Panc1 (cell line): ENCODE results near the gene FRYL. TPM values are rescaled to one million over a fixed set of nuclear protein-coding genes. Genes with fewer than 3 reads are reported as not detected.

Experiments used
- ATAC-seq: fragments of 200-7000 bp; cut with Tn5 transposase; 2 replicates; pipeline ENCODE4 v1.9.1; 2020; ENCODE audit warnings: mild to moderate bottlenecking, moderate library complexity
- BruUV-seq: library from RNA; stranded (reverse); fragments of 400-500 nt; replicated peaks from 2 replicates; lab custom pipeline; 2021; lab: Mats Ljungman, UMichigan
- CTCF ChIA-PET: fragments of 300-600 bp; sonication (Branson Sonifier 250); formaldehyde crosslinking; loops from one replicate; lab custom pipeline; 2022; ENCODE audit warnings: antibody characterized with exemption; lab: Charles Lee
- POLR2A ChIA-PET: fragments of 300-600 bp; sonication (Branson Sonifier 250); formaldehyde crosslinking; loops from one replicate; lab custom pipeline; 2022; ENCODE audit warnings: antibody characterized with exemption; lab: Charles Lee
- DNase-seq: peaks from one replicate; pipeline ENCODE4 v3.0.0-alpha.2; 2010; ENCODE audit warnings: low read depth, low spot score
- H3K27ac ChIP-seq: 2 replicates; pipeline ENCODE4 v1.5.1; 2011; ENCODE audit warnings: mild to moderate bottlenecking, low read length, inconsistent platforms
- H3K27me3 ChIP-seq: fragments of 200-500 bp; sonication (Bioruptor generic); 2 replicates; pipeline ENCODE4 v1.6.0; 2014; ENCODE audit warnings: low read length, inconsistent platforms; ENCODE audit not compliant: control insufficient read depth, insufficient read depth
- H3K36me3 ChIP-seq: fragments of 200-500 bp; sonication (Bioruptor generic); 2 replicates; pipeline ENCODE4 v1.5.1; 2014; ENCODE audit warnings: inconsistent platforms, mild to moderate bottlenecking, low read length, moderate library complexity; ENCODE audit not compliant: control insufficient read depth, insufficient read depth
- H3K4me1 ChIP-seq: 2 replicates; pipeline ENCODE4 v1.5.1; 2011; ENCODE audit warnings: inconsistent platforms, mild to moderate bottlenecking, low read length, moderate library complexity; ENCODE audit not compliant: control insufficient read depth, insufficient read depth
- H3K4me3 ChIP-seq, 2 experiments: 2 replicates each; pipeline ENCODE4 v1.5.1; 2011 to 2012; ENCODE audit warnings: low read depth in 2 of 2, low read length in 2 of 2, mild to moderate bottlenecking in 2 of 2, inconsistent platforms in 1 of 2, moderate library complexity in 1 of 2
- H3K9me3 ChIP-seq: fragments of 200-500 bp; sonication (Bioruptor generic); 2 replicates; pipeline ENCODE4 v1.5.1; 2014; ENCODE audit warnings: low read depth, mild to moderate bottlenecking, inconsistent platforms, low read length, moderate library complexity; ENCODE audit not compliant: control insufficient read depth, insufficient read depth
- CTCF ChIP-seq: fragments of 450-650 bp; IDR thresholded peaks from 2 replicates; pipeline ENCODE4 v1.5.1; 2017; ENCODE audit warnings: mild to moderate bottlenecking
- POLR2AphosphoS5 ChIP-seq: IDR thresholded peaks from 2 replicates; pipeline ENCODE4 v1.6.1; 2012; ENCODE audit warnings: mild to moderate bottlenecking, low read depth, low read length, moderate library complexity
- REST ChIP-seq, 2 experiments: IDR thresholded peaks; 2 replicates each; pipeline ENCODE4 v1.6.1; 2011 to 2012; ENCODE audit warnings: low read depth in 2 of 2, control low read depth in 1 of 2, low read length in 1 of 2, mild to moderate bottlenecking in 1 of 2, moderate library complexity in 1 of 2; ENCODE audit not compliant: insufficient read depth in 1 of 2
- SIN3A ChIP-seq: IDR thresholded peaks from 2 replicates; pipeline ENCODE4 v1.6.1; 2012; ENCODE audit warnings: low read depth, mild to moderate bottlenecking, low read length, moderate library complexity, borderline replicate concordance; ENCODE audit not compliant: insufficient read depth
- TCF7L2 ChIP-seq: IDR thresholded peaks from 2 replicates; pipeline ENCODE4 v1.6.1; 2011; ENCODE audit warnings: mild to moderate bottlenecking, low read depth, low read length, inconsistent platforms
- in situ Hi-C: cut with HindIII; loops from 2 replicates; pipeline ENCODE4 v1.10.0; 2016; ENCODE audit warnings: low sequenced_read_pairs, low pct_unique_long_range_greater_than_20kb
- intact Hi-C: fragments of 100-400 bp; cut with micrococcal nuclease; formaldehyde crosslinking; loops from one replicate; pipeline ENCODE4 v1.10.0; 2022; ENCODE audit not compliant: unreplicated experiment
- total RNA-seq: library from RNA; stranded (reverse); gene quantifications from one replicate; pipeline ENCODE4 v1.2.1, GENCODE V29; 2021; ENCODE audit not compliant: unreplicated experiment

The FRYL gene
- total RNA-seq, 1 experiment from 2014 or later, result 47.5 TPM

DNA sequence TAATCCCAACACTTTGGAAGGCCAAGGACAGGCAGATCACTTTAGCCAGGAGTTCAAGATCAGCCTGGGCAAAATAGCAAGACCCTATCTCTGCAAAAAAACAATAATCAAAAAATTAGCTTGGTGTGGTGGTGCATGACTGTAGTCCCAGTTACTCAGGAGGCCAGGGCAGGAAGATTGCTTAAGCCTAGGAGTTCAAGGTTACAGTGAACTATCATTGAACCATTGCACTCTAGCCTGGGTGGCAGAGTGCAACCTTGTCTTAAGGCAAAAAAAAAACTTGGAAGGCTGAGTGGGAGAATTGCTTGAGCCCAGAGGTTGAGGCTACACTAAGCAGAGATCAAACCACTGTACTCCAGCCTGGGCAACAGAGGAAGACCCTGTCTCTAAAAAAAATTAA lies 5.2 kb upstream of the FRYL start:
- no peak for ATAC-seq
- no TSS peak for BruUV-seq
- H3K27me3 ChIP-seq, result no peaks in the 10 kb centered on the region
- in situ Hi-C loops, result no loop called here
- H3K9me3 ChIP-seq, result no peaks in the 10 kb centered on the region
- H3K36me3 ChIP-seq, result no peaks in the 10 kb centered on the region; the same call in 1 of the 2 replicates
- no peak overlapping the region for H3K4me3 ChIP-seq
- ChIA-PET CTCF (no interaction called here), POLR2A (no interaction called here)
- intact Hi-C loops, result no loop called here
- H3K27ac ChIP-seq, result no peak overlapping the region
- H3K4me1 ChIP-seq, result no peaks in the 10 kb centered on the region; the same call in 1 of the 2 replicates
- DNase-seq, result no peak
- TF ChIP-seq TCF7L2, result no peak
- no peak for TF ChIP-seq POLR2AphosphoS5
- no peak for TF ChIP-seq REST (IDR thresholded peaks at IDR 0.05; ENCODE audit: insufficient read depth in 1 of 2, low read depth in 2 of 2, low read length in 1 of 2)
- no peak for TF ChIP-seq SIN3A
- no peak for TF ChIP-seq CTCF

DNA sequence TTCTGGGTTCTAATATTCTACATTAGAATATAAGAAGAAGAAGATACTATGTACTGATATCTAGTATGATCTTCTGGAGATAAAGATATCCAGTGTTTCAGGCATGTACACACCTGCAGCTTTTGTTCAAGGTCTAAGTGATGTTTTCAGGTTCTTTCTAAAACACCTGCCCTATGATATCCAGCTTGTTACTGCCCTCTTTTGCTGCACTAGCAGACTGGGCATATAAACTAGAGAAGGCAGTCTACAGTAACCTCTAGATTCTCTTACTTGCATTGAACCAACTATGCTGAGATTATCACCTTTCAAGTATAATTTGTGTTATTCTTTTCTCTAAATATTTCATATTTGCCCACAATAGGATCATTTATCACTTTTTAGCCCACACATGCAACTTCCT lies 1.9 kb upstream of the FRYL start:
- ChIA-PET POLR2A (interaction anchor here (0.6 kb wide), 1 partner anchor 138 kb away, joined by 5 read pairs; no protein-coding TSS in a partner anchor), CTCF (no interaction called here)
- DNase-seq (no peak), ATAC-seq (no peak)
- TF ChIP-seq POLR2AphosphoS5 (no peak), REST (IDR thresholded peaks at IDR 0.05; ENCODE audit: insufficient read depth in 1 of 2, low read depth in 2 of 2, low read length in 1 of 2) (no peak), TCF7L2 (no peak), SIN3A (no peak), CTCF (no peak; the same call in 1 of the 2 replicates)
- intact Hi-C loops (loop anchor here (5.0 kb wide), 1 partner anchor 205 kb away; no protein-coding TSS in a partner anchor), in situ Hi-C loops (no loop called here)
- Histone ChIP-seq H3K27me3 (no peaks in the 10 kb centered on the region), H3K27ac (no peak overlapping the region), H3K4me1 (peaks cover 7% of the 10 kb centered on the region), H3K36me3 (peaks cover 3% of the 10 kb centered on the region; the same call in 1 of the 2 replicates), H3K4me3 (no peak overlapping the region), H3K9me3 (no peaks in the 10 kb centered on the region)
- no TSS peak for BruUV-seq
